Calu3 (cell line): ENCODE data around the gene LCNL1. TPM values are rescaled to one million over a fixed set of nuclear protein-coding genes. Genes with fewer than 3 reads are reported as not detected.
A peak's percentile ranks its signal among the peaks of the same experiment; 100 is the strongest.
"Not testable (repeated sequence)": the region's sequence is repeated elsewhere in the genome, so short reads cannot be mapped to it uniquely, and the experiment has no call there.

Experiments
- BruUV-seq: library from RNA; stranded (reverse); fragments of 400-500 nt; replicated peaks from 2 replicates; lab custom pipeline; 2021; lab: Mats Ljungman, UMichigan
- CTCF ChIA-PET: fragments of 300-600 bp; sonication (Branson Sonifier 250); formaldehyde crosslinking; loops from one replicate; lab custom pipeline; 2022; ENCODE audit warnings: antibody characterized with exemption; lab: Charles Lee
- DNase-seq: peaks from one replicate; pipeline ENCODE4 v3.0.0; 2022
- H3K27ac Mint-ChIP-seq: one replicate; pipeline ENCODE4 v1.8.0; 2022; ENCODE audit warnings: mixed read lengths; ENCODE audit not compliant: unreplicated experiment
- H3K27me3 Mint-ChIP-seq: one replicate; pipeline ENCODE4 v1.8.0; 2022; ENCODE audit warnings: mixed read lengths; ENCODE audit not compliant: unreplicated experiment
- H3K36me3 Mint-ChIP-seq: one replicate; pipeline ENCODE4 v1.8.0; 2022; ENCODE audit warnings: mild to moderate bottlenecking, moderate library complexity, mixed read lengths; ENCODE audit not compliant: insufficient read depth, unreplicated experiment
- H3K4me1 Mint-ChIP-seq: one replicate; pipeline ENCODE4 v1.8.0; 2022; ENCODE audit warnings: mild to moderate bottlenecking, low read depth, mixed read lengths; ENCODE audit not compliant: unreplicated experiment
- H3K4me3 Mint-ChIP-seq: one replicate; pipeline ENCODE4 v1.8.0; 2022; ENCODE audit warnings: mild to moderate bottlenecking, low read depth, moderate library complexity, mixed read lengths; ENCODE audit not compliant: unreplicated experiment
- H3K9me3 Mint-ChIP-seq: one replicate; pipeline ENCODE4 v1.8.0; 2022; ENCODE audit warnings: low read depth, mixed read lengths; ENCODE audit not compliant: unreplicated experiment
- intact Hi-C: fragments of 100-400 bp; cut with micrococcal nuclease; formaldehyde crosslinking; loops from one replicate; pipeline ENCODE4 v1.10.0; 2022; ENCODE audit not compliant: unreplicated experiment
- total RNA-seq: library from RNA; stranded (reverse); gene quantifications from 2 replicates; pipeline ENCODE4 v1.2.3, GENCODE V29; 2022
- TF ChIP-seq, protein P1 (sequence below): fragments of 200-600 bp; IDR thresholded peaks from one replicate; pipeline ENCODE4 v1.8.0; 2022; ENCODE audit warnings: antibody characterized with exemption; ENCODE audit not compliant: unreplicated experiment

The LCNL1 gene
- total RNA-seq, 1 experiment from 2014 or later = not detected

DNA sequence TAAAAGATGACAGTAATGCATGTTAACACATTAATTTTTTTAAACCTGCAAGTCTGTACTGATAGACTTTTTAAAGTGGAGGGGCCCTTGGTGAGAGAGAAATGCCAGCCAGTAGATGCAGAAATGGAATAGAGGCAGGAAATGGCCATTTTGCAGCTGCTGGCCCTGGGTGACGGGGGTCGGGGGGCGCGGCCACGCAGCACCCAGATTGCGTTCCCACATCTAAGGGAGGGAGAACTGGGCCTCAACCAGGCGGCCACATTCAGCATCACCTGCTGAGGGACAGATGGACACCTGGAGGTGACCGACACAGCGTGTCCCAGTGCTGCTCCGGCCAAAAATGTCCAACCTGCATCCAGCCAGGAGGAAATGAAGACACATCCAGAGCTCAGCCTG, 19.9 kb downstream of the LCNL1 start:
- TF ChIP-seq, protein P1, sequence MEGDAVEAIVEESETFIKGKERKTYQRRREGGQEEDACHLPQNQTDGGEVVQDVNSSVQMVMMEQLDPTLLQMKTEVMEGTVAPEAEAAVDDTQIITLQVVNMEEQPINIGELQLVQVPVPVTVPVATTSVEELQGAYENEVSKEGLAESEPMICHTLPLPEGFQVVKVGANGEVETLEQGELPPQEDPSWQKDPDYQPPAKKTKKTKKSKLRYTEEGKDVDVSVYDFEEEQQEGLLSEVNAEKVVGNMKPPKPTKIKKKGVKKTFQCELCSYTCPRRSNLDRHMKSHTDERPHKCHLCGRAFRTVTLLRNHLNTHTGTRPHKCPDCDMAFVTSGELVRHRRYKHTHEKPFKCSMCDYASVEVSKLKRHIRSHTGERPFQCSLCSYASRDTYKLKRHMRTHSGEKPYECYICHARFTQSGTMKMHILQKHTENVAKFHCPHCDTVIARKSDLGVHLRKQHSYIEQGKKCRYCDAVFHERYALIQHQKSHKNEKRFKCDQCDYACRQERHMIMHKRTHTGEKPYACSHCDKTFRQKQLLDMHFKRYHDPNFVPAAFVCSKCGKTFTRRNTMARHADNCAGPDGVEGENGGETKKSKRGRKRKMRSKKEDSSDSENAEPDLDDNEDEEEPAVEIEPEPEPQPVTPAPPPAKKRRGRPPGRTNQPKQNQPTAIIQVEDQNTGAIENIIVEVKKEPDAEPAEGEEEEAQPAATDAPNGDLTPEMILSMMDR = no peak
- no TSS peak for BruUV-seq
- intact Hi-C loops = no loop called here
- DNase-seq = no peak
- Mint-ChIP-seq H3K27me3 (no peaks in the 10 kb centered on the region), H3K9me3 (peaks cover 5% of the 10 kb centered on the region), H3K4me1 (peaks cover 10% of the 10 kb centered on the region), H3K4me3 (no peak overlapping the region), H3K36me3 (no peaks in the 10 kb centered on the region), H3K27ac (no peak overlapping the region)
- CTCF ChIA-PET = no interaction called here

- BruUV-seq, intact Hi-C loops, CTCF ChIA-PET, H3K9me3 Mint-ChIP-seq, H3K27me3 Mint-ChIP-seq, H3K36me3 Mint-ChIP-seq, H3K27ac Mint-ChIP-seq, H3K4me3 Mint-ChIP-seq, H3K4me1 Mint-ChIP-seq: not testable (repeated sequence)
- peak; percentile 22 for DNase-seq
These were observed 21.5 kb downstream of the LCNL1 start for GRCh38 chr9:137004285-137004684.

DNA sequence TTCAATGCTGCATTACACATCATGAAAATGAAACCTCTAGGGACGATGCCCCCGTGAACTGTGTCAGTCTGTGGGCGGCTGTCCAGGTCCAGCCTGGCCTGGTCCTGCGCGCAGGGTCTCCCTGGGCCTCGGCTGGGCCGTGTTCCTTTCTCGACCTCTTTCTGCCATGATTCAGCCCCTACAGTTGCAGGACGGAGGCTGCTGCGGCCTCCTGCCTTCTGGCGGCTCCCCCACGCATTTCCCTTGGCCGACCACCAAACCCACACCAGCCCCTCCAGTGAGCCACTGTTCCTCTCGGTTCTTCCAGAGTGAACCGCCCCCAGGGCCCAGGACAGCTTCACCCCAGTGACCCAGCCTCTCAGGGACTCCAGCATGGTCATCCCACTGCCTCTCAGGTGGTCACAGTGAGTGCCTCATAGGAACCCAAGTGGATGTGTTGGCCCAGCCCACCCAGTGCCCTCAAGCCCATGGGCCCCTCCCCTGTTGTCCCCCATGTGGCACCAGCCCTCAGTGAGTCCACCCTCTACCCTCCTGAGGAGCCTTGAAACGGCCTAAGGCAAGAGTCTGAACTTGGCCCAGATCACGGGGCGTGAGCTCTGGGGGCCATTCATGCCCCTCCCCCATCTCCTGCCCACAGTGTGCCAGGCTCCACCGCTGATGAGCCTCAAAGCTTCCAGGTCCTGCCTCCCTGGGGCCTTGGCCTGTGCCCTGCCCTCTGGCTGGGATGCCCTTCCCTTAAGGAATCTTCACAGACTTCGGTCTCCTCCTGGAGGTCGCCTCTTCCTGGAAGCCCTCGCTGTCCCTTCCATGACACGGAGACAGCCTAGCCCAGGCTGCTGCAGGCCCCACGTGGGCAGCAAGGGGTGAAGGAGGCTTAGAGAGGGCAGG, 23.6 kb downstream of the LCNL1 start:
- BruUV-seq = no TSS peak
- TF ChIP-seq, protein P1 = no peak
- DNase-seq = no peak
- CTCF ChIA-PET = no interaction called here
- H3K4me1 Mint-ChIP-seq = no peaks in the 10 kb centered on the region
- H3K36me3 Mint-ChIP-seq = peaks cover 3% of the 10 kb centered on the region
- H3K9me3 Mint-ChIP-seq = peaks cover 5% of the 10 kb centered on the region
- no peaks in the 10 kb centered on the region for H3K27me3 Mint-ChIP-seq
- intact Hi-C loops = no loop called here
- H3K4me3 Mint-ChIP-seq = no peak overlapping the region
- H3K27ac Mint-ChIP-seq = no peak overlapping the region

DNA sequence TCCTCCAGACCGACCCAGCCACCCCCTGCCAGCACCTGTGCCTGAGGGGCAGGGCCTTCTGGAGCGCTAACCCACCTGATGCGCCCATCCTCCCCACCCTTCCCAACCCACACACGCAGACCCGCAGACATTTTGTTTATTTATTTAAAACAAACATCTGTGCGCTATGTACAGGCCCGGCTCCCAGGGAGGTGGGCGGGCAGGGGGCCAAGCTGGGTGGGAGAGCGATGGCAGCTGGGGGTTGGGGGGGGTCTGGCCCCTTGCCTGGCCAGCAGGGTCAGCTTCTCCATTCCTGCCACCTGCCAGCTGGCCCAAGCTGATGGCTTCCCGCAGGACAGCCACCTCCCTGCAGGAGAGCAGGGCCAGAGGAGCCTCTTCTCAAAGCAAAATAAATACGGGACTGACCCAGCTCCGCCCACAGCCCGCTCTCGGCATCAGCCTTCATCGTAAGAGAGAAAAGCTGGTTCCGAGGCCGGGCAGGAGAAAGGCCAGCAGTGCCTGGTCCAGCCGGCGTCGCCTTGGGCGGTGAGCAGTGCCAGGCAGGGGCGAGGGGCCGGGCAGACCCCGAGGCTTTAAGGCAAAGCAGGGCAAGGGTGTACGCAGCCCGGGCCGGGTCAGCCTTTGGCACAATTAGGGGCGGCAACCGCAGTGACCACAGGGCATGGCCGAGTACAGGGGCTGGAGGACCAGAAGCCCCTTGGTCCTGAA, 24.5 kb downstream of the LCNL1 start:
- H3K9me3 Mint-ChIP-seq = peaks cover 5% of the 10 kb centered on the region
- CTCF ChIA-PET = no interaction called here
- intact Hi-C loops = no loop called here
- BruUV-seq = no TSS peak
- DNase-seq = no peak
- TF ChIP-seq, protein P1 = no peak
- H3K4me3 Mint-ChIP-seq = no peak overlapping the region
- H3K27me3 Mint-ChIP-seq = no peaks in the 10 kb centered on the region
- H3K27ac Mint-ChIP-seq = no peak overlapping the region
- H3K4me1 Mint-ChIP-seq = no peaks in the 10 kb centered on the region
- H3K36me3 Mint-ChIP-seq = peaks cover 9% of the 10 kb centered on the region
